Uterus (tissue), 4 donors: ENCODE measurements around the gene FBXL19. TPM values are rescaled to one million over a fixed set of nuclear protein-coding genes. Genes with fewer than 3 reads are reported as not detected.

Source experiments
- DNase-seq, 2 donors: peaks; one replicate each; pipeline ENCODE4 v3.0.0-alpha.2; 2019 to 2020
- H3K27ac ChIP-seq, 2 donors: fragments of 200-600 bp; sonication (generic); 1 replicate in 1 of 2; 2 replicates in 1 of 2; pipeline ENCODE4 v1.5.1; 2016 to 2018
- H3K27me3 ChIP-seq, 2 donors: fragments of 200-600 bp; sonication (generic); one replicate each; pipeline ENCODE4 v1.5.1; 2018 to 2019; ENCODE audit warnings: control low read depth in 1 of 2
- H3K36me3 ChIP-seq, 2 donors: fragments of 200-600 bp; sonication (generic); one replicate each; pipeline ENCODE4 v1.5.1; 2019; ENCODE audit warnings: control low read depth in 1 of 2
- H3K4me1 ChIP-seq, 2 donors: fragments of 200-600 bp; sonication (generic); one replicate each; pipeline ENCODE4 v1.5.1; 2018 to 2019; ENCODE audit warnings: control low read depth in 1 of 2
- H3K4me3 ChIP-seq, 2 donors: fragments of 200-600 bp; sonication (generic); 1 replicate in 1 of 2; 2 replicates in 1 of 2; pipeline ENCODE4 v1.5.1; 2018 to 2019; ENCODE audit warnings: mild to moderate bottlenecking in 1 of 2
- H3K9me3 ChIP-seq, 2 donors: fragments of 200-600 bp; sonication (generic); one replicate each; pipeline ENCODE4 v1.5.1; 2019; ENCODE audit warnings: control low read depth in 1 of 2
- POLR2A ChIP-seq, 2 donors: fragments of 450-650 bp; IDR thresholded peaks; one replicate each; pipeline ENCODE4 v1.6.1; 2016; ENCODE audit warnings: antibody characterized with exemption in 2 of 2, mild to moderate bottlenecking in 1 of 2, moderate library complexity in 1 of 2
- intact Hi-C: fragments of 100-400 bp; cut with DNase I; formaldehyde crosslinking; loops from one replicate; pipeline ENCODE4 v1.15.1; 2023; ENCODE audit warnings: low total_unique reads
- total RNA-seq, 4 donors: library from RNA; depleted of rRNA in 3 of 4; stranded (reverse); fragments of >200 nt in 3 of 4; gene quantifications; one replicate each; pipeline versions ENCODE4 v1.1.0 to v1.2.4, GENCODE V29; 2014 to 2023
- TF ChIP-seq, protein P1 (sequence below), 4 experiments: fragments of 200-600 bp in 2 of 4; fragments of 450-650 bp in 2 of 4; sonication (generic) in 2 of 4; IDR thresholded peaks; one replicate each; pipeline ENCODE4 v1.5.1; 2016 to 2019; ENCODE audit warnings: antibody characterized with exemption in 4 of 4, mild to moderate bottlenecking in 2 of 4, moderate library complexity in 1 of 4
- donor health status: DM: yes; HTN: yes; CAD: no.

FBXL19 gene
- total RNA-seq, 4 donors from 2014 or later, result 3.8 to 25.4 (median 19.0) TPM

DNA sequence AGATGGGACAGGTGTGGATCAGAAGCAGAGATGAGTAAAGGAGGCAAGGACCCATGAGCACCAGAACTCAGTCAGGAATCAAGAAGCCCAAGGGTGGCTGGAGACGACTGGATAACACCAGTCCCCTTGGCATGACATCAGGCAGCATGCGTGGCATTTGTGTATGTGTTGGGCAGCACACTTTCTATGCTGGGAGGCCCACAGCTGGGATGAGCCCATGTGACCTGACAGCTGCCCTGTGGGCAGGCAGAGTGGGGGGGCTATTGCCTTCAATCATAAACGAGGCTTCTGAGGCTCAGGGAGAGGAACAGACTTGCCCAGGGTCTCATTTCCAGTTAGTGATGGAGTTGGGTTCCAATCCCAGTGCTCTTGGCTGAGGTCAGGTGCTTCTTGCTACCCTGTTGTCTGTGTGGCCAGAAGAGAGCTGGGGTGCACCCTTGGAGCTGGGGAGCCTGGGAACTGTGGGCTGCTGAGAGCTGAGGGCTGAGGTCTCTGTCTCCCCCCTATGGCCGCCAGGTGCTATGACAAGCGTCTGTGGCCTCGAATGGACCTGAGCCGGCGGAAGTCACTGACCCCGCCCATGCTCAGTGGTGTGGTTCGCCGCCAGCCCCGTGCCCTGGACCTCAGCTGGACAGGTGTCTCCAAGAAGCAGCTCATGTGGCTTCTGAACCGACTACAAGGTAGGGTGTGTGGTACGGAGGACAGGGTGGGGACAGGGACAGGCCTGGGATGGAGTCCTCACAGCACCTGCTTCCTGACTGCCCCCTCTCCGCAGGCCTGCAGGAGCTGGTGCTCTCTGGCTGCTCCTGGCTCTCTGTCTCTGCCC is 18.4 kb downstream of the FBXL19 start:
- Histone ChIP-seq H3K9me3 (no peaks in the 10 kb centered on the region), H3K27ac (peak overlapping the region in 1 of 2 donors; percentile 3), H3K27me3 (no peaks in the 10 kb centered on the region), H3K36me3 (no peaks in the 10 kb centered on the region), H3K4me1 (peaks cover 0 to 6% of the 10 kb centered on the region in 2 donors), H3K4me3 (no peak overlapping the region)
- no peak for TF ChIP-seq POLR2A (IDR thresholded peaks at IDR 0.05)
- TF ChIP-seq, protein P1, sequence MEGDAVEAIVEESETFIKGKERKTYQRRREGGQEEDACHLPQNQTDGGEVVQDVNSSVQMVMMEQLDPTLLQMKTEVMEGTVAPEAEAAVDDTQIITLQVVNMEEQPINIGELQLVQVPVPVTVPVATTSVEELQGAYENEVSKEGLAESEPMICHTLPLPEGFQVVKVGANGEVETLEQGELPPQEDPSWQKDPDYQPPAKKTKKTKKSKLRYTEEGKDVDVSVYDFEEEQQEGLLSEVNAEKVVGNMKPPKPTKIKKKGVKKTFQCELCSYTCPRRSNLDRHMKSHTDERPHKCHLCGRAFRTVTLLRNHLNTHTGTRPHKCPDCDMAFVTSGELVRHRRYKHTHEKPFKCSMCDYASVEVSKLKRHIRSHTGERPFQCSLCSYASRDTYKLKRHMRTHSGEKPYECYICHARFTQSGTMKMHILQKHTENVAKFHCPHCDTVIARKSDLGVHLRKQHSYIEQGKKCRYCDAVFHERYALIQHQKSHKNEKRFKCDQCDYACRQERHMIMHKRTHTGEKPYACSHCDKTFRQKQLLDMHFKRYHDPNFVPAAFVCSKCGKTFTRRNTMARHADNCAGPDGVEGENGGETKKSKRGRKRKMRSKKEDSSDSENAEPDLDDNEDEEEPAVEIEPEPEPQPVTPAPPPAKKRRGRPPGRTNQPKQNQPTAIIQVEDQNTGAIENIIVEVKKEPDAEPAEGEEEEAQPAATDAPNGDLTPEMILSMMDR (IDR thresholded peaks at IDR 0.05), result peak; percentile 63 to 87 (median 82)
- DNase-seq, result peak; percentile 66 to 67
- intact Hi-C loops, result no loop called here

DNA sequence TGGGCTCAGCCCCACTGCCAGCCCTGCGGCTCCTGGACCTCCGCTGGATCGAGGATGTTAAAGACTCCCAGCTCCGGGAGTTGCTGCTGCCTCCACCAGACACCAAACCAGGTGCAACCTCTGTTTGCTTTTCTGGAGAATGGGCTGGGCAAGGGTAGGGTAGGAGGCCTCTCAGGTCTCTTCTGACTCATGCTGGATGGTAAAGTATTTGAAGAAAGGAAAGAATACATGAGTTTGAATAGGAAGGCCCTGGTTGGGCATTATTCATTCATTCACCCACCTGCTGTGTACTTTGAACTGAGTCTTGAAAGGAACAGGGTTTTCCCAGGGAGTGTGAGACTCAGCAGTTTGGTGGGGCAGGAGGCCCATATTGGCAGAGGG is 19.0 kb downstream of the FBXL19 start:
- Histone ChIP-seq H3K27me3 (no peaks in the 10 kb centered on the region), H3K36me3 (no peaks in the 10 kb centered on the region), H3K4me3 (no peak overlapping the region), H3K9me3 (no peaks in the 10 kb centered on the region), H3K4me1 (peaks cover 0 to 6% of the 10 kb centered on the region in 2 donors), H3K27ac (no peak overlapping the region)
- DNase-seq, result no peak
- intact Hi-C loops, result no loop called here
- TF ChIP-seq, protein P1 (IDR thresholded peaks at IDR 0.05), result no peak
- TF ChIP-seq POLR2A (IDR thresholded peaks at IDR 0.05), result no peak

- TF ChIP-seq POLR2A (IDR thresholded peaks at IDR 0.05), result no peak
- TF ChIP-seq, protein P1 (IDR thresholded peaks at IDR 0.05), result no peak
- intact Hi-C loops, result no loop called here
- DNase-seq, result no peak
- H3K9me3 ChIP-seq, result no peaks in the 10 kb centered on the region
- peaks cover 0 to 6% of the 10 kb centered on the region in 2 donors for H3K4me1 ChIP-seq
- H3K27ac ChIP-seq, result no peak overlapping the region
- no peak overlapping the region for H3K4me3 ChIP-seq
- H3K27me3 ChIP-seq, result no peaks in the 10 kb centered on the region
- no peaks in the 10 kb centered on the region for H3K36me3 ChIP-seq
Observed at GRCh38 chr16:30944352-30944751, 21.0 kb downstream of the FBXL19 start.

- Histone ChIP-seq H3K27me3 (no peaks in the 10 kb centered on the region), H3K9me3 (no peaks in the 10 kb centered on the region), H3K27ac (no peak overlapping the region), H3K4me3 (no peak overlapping the region), H3K4me1 (peaks cover 0 to 7% of the 10 kb centered on the region in 2 donors), H3K36me3 (no peaks in the 10 kb centered on the region)
- DNase-seq, result no peak
- intact Hi-C loops, result no loop called here
- TF ChIP-seq, protein P1 (IDR thresholded peaks at IDR 0.05), result no peak
- TF ChIP-seq POLR2A (IDR thresholded peaks at IDR 0.05), result no peak
Observed at GRCh38 chr16:30946671-30947540, 23.5 kb downstream of the FBXL19 start.

- Histone ChIP-seq H3K27me3 (no peaks in the 10 kb centered on the region), H3K4me1 (peaks cover 0 to 5% of the 10 kb centered on the region in 2 donors), H3K4me3 (no peak overlapping the region), H3K27ac (peak overlapping the region; percentile 86 to 87), H3K36me3 (no peaks in the 10 kb centered on the region), H3K9me3 (no peaks in the 10 kb centered on the region)
- DNase-seq, result no peak
- TF ChIP-seq, protein P1 (IDR thresholded peaks at IDR 0.05), result no peak
- TF ChIP-seq POLR2A (IDR thresholded peaks at IDR 0.05), result no peak
- intact Hi-C loops, result no loop called here
Observed at GRCh38 chr16:30947541-30947858, 24.1 kb downstream of the FBXL19 start.
